8988T (cell line): Measurements from ENCODE around the gene RNF121.
"Not testable (repeated sequence)": the region's sequence is repeated elsewhere in the genome, so short reads cannot be mapped to it uniquely, and the experiment has no call there.

Source experiments
- DNase-seq: peaks from one replicate; pipeline ENCODE4 v3.0.0; 2011

RNF121 gene

GRCh38 chr11:71928737-71929443 is at the start of gene RNF121:
RNF121 (plus strand) TSS chr11:71929046; CDS start chr11:71929062, 16 bp downstream.
- DNase-seq = peak; percentile 91

DNA sequence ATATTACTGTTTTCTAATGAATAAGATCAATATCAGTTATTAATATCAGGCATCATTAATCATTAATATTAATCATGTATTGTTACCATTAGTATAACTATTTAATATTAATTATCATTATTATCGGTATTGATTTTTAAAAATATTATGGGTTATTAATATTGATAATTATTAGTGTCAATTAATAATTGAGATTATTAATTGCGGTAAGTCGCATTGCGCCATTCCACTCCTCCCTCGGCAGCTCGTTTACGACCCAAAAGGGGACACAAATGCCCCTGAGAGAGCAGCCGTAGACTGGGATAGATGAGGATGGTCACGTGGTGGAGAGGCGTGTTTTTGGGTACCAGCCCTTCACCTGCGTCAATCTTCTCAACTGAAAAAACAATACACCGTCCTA is 43.0 kb upstream of the RNF121 start:
- not testable (repeated sequence) for DNase-seq

DNA sequence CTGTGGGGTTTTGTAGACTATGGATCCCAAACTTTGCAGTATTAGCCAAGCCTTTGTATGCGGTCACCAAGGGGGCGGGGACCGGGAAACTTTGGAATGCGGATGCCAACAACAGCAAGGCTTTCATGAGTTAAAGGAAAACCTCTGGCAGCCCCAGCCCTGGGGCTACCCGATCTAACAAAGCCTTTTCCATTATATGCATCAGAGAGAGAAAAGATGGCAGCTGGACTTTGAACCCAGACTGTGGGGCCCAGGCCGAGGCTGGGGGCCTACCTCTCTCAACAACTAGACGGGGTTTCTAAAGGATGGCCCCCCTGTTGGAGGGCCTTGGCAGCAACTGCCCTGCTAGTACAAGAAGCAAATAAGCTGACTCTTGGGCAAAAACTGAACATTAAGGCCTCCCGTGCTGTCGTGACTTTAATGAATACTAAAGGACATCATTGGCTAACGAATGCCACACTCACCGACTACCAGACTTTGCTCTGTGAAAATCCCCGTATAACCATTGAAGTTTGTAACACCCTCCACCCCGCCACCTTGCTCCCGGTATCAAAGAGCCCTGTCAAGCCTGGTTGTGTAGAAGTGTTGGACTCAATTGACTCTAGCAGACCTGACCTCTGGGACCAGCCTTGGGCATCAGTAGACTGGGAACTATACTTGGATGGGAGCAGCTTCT is 40.4 kb upstream of the RNF121 start:
- DNase-seq = not testable (repeated sequence)

DNA sequence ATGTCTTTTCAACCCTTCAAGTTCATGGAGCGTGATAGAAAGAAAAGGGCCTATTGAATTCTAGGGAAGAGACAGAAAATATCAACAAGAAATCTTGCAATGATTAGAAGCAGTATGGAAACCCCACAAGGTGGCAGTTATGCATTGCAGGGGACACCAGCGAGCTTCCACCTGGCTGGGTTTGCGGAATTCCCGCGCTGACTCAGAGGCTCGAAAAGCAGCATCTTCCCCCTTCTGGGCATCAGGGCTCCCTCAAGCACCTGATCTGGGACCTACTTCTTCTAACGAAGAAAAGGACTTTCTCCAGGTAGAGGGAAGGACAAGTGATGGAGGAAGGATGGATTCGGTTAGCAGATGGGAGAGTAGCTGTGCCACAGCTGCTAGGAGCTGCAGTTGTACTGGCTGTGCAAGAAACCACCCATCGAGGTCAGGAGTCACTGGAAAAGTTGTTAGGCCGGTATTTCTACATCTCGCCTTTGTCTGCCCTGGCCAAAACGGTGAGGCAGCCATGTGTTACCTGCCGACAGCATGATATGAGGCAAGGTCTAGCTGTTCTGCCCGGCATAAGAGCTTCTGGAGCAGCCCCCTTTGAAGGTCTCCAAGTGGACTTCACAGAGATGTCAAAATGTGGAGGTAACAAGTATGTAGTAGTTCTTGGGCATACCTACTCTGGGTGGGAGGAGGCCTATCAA is 39.5 kb upstream of the RNF121 start:
- not testable (repeated sequence) for DNase-seq

DNA sequence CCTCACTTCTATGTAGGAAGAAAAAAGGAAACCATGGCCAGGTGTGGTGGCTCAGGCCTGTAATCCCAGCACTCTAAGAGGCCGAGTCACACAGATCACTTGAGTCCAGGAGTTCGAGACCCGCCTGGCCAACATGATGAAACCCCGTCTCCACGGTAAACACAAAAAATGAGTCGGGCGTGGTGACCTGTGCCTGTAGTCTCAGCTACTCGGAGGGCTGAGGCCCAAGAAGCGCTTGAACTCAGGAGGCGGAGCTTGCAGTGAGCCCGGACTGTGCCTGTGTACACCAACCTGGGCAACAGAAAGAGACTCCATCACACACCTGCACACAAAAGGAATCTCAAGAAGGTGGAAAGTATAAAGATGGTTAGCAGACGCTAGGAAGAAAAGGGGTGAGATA is 32.9 kb upstream of the RNF121 start:
- DNase-seq = no peak

DNA sequence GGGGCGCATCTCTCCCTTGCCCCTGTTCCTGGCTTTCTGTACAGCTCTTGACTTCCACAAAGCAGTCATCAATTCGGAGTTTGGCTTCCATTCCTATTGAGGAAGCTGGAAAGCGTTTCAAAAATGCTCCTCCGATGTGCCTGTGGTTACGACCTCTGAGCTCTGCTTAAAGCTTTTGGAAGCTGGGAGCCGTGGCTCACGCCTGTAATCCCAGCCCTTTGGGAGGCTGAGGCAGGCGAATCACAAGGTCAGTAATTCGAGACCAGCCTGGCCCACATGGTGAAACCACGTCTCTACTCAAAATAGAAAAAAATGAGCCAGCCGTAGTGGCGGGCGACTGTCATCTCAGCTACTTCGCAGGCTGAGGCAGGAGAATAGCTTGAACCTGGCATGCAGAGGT is 27.7 kb upstream of the RNF121 start:
- DNase-seq = not testable (repeated sequence)

DNA sequence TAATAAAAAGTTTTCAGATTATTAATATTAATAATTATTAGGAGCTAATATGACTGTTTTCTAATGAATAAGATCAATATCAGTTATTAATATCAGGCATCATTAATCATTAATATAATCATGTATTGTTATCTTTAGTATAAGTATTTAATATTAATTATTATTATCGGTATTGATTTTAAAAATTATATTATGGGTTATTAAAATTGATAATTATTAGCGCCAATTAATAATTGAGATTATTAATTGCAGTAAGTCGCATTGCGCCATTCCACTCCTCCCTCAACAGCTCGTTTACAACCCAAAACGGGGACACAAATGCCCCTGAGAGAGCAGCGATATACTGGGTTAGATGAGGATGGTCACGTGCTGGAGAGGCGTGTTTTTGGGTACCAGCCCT is 20.6 kb upstream of the RNF121 start:
- no peak for DNase-seq

- DNase-seq = not testable (repeated sequence)
These were observed 18.1 kb upstream of the RNF121 start for GRCh38 chr11:71910775-71911174.

- not testable (repeated sequence) for DNase-seq
These were observed 17.4 kb upstream of the RNF121 start for GRCh38 chr11:71911321-71911985.

GRCh38 chr11:71911986-71912340 is 16.9 kb upstream of the RNF121 start:
- DNase-seq = not testable (repeated sequence)

- DNase-seq = no peak
These were observed 14.9 kb upstream of the RNF121 start for GRCh38 chr11:71913756-71914526.

GRCh38 chr11:71914617-71915189 is 14.1 kb upstream of the RNF121 start:
- no peak for DNase-seq

- no peak for DNase-seq
These were observed 11.2 kb upstream of the RNF121 start for GRCh38 chr11:71917646-71918140.

DNA sequence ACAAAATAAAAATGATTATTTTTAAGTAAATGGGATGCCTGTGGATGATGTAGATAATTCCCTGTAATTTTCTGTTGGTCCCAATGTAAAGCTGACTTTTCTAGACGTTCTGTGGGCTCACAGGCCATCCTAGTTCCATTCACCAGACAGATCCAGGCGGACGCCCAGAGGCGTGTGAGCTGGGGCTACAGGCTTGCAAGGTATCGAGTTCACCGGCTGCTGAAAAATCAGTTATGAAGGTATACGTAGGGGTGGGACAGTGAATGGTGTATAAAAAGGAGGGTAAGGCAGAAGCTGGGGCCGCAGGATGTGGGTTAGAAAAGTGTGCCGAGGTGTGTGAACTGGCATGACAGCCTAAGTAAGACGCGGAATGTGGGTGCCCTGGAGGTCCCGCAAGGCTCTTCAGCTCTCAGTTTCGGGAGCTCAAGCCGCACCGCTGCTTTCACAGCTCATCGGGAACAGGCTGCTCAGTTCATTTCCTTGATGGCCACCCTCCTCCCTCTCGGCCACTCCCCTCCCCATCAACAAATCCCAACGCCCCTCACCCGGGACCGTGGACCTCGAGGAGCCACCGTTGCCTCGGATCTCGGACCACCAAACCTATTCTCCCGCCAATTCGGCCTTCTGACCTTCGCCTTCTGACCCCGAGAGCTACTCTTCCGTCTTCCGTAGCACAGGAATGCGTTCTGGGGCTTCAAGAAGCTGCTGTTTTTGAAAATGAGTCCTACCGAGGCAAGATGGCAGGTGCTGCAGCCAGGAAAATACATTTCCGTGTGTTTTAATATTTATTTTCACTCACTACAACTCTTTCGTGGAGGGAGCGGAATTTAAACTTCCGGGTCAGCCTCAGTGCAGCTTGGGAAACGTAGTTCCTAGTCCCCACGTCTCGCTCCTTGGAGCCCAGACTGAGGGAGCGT is 768 bp upstream of the RNF121 start, which contains the start of gene XNDC1N:
Gene XNDC1N (minus strand): TSS at position 775 of the 917 bp plus-strand sequence. CDS start 5,241 bp downstream, outside the sequence.
- peak; percentile 63 for DNase-seq

- DNase-seq = no peak
These were observed 645 bp downstream of the RNF121 start for GRCh38 chr11:71929491-71929890.

DNA sequence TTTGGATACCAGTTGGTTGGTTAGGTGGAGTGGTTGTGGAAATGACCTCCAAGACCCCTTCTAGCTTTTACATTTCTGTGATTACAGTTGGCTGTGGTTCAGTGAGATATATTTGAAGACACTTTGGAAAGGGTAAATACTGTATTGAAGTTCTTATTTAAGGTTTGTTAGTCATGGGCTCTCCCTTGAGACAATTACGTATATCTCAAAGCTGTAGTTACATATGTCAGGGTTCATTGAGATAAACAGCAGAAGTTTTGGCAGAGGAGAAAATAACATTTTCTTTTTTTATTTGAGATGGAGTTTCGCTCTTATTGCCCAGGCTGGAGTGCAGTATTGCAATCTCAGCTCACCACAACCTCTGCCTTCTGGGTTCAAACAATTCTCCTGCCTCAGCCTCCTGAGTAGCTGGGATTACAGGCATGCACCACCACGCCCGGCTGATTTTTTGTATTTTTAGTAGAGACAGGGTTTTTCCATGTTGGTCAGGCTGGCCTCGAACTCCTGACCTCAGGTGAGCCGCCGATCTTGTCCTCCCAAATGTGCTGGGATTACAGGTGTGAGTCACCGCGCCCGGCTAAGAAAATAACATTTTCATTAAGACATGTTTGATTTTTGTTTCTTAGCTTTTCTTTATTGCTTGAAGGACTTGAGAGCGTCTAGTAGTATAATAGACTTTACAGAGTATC is 1.9 kb downstream of the RNF121 start:
- DNase-seq = no peak

GRCh38 chr11:71931245-71931602 is 2.4 kb downstream of the RNF121 start:
- no peak for DNase-seq

- no peak for DNase-seq
These were observed 4.5 kb downstream of the RNF121 start for GRCh38 chr11:71933141-71933933.

DNA sequence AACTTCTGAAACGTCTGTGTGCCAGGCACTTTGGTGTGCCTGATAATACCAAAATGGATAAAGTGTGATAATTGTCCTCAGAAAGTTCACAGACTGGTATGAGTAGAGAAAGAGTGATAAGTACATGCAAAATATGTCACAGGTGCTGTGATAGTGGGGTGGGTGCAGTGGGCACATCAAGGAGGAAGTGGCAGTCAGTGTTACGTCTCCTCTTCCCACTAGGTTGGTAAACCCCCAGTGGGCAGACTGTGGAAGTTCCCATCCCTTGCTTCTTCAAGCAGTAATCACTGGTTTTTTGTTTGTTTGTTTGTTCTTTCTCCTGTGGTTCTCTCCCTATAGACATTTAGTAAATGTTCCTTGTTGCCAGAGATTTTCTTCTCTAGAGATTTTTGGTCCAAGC is 5.4 kb downstream of the RNF121 start:
- DNase-seq = no peak
